Ovary (tissue), 3 donors: ENCODE results near the gene DCTD.

ENCODE experiments used
- POLR2A ChIP-seq: fragments of 450-650 bp; IDR thresholded peaks from one replicate; pipeline ENCODE4 v1.6.1; 2017; ENCODE audit warnings: antibody characterized with exemption, mild to moderate bottlenecking, moderate library complexity
- TF ChIP-seq, protein P1 (sequence below), 3 donors: fragments of 450-650 bp in 2 of 3; fragments of 200-600 bp in 1 of 3; IDR thresholded peaks; one replicate each; pipeline versions ENCODE4 v1.5.1 to v1.8.0; 2016 to 2022; ENCODE audit warnings: antibody characterized with exemption in 3 of 3, mild to moderate bottlenecking in 1 of 3
- donor health status: DM: no; HTN: no; CAD: no.

- TF ChIP-seq, protein P1, sequence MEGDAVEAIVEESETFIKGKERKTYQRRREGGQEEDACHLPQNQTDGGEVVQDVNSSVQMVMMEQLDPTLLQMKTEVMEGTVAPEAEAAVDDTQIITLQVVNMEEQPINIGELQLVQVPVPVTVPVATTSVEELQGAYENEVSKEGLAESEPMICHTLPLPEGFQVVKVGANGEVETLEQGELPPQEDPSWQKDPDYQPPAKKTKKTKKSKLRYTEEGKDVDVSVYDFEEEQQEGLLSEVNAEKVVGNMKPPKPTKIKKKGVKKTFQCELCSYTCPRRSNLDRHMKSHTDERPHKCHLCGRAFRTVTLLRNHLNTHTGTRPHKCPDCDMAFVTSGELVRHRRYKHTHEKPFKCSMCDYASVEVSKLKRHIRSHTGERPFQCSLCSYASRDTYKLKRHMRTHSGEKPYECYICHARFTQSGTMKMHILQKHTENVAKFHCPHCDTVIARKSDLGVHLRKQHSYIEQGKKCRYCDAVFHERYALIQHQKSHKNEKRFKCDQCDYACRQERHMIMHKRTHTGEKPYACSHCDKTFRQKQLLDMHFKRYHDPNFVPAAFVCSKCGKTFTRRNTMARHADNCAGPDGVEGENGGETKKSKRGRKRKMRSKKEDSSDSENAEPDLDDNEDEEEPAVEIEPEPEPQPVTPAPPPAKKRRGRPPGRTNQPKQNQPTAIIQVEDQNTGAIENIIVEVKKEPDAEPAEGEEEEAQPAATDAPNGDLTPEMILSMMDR (IDR thresholded peaks at IDR 0.05), result no peak
- no peak for TF ChIP-seq POLR2A
These were observed 10.3 kb upstream of the DCTD start for GRCh38 chr4:182927505-182927904.
